DND-41 (cell line): Measurements from ENCODE around the gene CNTNAP5.

ENCODE experiments used
- EZH2 ChIP-seq: IDR thresholded peaks from 3 replicates; pipeline ENCODE4 v1.6.1; 2012; ENCODE audit warnings: borderline replicate concordance, low read depth, mild to moderate bottlenecking, moderate library complexity, low read length, inconsistent platforms; ENCODE audit not compliant: severe bottlenecking
- TF ChIP-seq, protein P1 (sequence below): IDR thresholded peaks from 2 replicates; pipeline ENCODE4 v1.5.1; 2012; ENCODE audit warnings: borderline replicate concordance, low read length, moderate library complexity, mild to moderate bottlenecking; ENCODE audit not compliant: poor library complexity, severe bottlenecking; ENCODE audit errors: extremely low read depth

DNA sequence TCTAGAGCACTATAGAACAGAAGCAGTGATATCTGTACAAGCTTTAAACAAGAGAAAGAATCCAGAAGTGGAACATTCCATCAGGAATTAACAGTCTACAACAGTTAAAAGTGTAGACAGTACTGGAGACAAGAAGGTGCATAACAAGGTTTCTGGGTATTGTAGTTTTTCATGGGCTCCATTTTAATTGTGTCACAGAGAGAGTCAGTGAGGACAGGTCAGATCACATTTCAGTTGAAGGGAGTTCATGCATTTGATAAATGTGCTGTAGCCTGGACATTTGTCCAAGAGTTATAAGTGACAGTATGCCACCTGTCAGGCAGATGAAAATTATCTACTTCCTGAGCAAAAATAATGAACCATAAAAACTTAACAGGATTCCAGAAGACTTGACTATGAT is 328.6 kb downstream of the CNTNAP5 start:
- TF ChIP-seq, protein P1, sequence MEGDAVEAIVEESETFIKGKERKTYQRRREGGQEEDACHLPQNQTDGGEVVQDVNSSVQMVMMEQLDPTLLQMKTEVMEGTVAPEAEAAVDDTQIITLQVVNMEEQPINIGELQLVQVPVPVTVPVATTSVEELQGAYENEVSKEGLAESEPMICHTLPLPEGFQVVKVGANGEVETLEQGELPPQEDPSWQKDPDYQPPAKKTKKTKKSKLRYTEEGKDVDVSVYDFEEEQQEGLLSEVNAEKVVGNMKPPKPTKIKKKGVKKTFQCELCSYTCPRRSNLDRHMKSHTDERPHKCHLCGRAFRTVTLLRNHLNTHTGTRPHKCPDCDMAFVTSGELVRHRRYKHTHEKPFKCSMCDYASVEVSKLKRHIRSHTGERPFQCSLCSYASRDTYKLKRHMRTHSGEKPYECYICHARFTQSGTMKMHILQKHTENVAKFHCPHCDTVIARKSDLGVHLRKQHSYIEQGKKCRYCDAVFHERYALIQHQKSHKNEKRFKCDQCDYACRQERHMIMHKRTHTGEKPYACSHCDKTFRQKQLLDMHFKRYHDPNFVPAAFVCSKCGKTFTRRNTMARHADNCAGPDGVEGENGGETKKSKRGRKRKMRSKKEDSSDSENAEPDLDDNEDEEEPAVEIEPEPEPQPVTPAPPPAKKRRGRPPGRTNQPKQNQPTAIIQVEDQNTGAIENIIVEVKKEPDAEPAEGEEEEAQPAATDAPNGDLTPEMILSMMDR, result no peak
- TF ChIP-seq EZH2, result no peak
